CD4-positive, alpha-beta T cell treated with Interleukin-15 for 1 hour (primary cell): ENCODE data around the gene DLG5.

Experiments
- DNase-seq: peaks from one replicate; pipeline ENCODE4 v3.0.0-alpha.2; 2020

The DLG5 gene

DNA sequence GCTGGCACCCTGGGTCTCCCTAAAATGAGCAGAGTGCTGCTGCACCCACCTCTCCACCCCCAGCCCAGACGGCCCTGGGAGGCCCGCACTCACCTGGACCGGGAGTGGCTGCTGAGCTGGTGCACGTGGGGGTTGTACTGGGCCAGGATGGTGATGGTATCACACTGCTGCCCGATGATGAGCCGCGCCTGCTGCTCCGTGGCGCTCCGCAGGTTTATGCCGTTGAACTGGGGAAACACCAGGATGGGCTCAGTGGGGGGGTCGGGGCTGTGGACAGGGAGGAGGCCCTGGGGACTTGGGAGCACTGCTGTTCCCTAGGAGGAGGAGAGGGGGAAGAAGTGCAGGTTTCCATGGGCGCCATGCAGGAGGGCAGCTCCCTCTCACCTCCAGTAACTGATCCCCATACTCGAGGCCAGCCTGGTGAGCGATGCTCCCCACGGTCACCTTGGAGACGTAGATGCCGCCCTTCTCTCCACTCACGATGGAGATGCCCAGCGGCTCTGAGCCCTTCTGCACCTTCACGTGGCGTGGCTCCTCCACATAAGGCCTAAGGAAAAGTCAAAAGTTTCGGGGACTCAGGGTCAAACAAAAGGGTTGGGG lies 114.6 kb downstream of the DLG5 start:
- no peak for DNase-seq

- no peak for DNase-seq
Measured at GRCh38 chr10:77810446-77811335, 115.9 kb downstream of the DLG5 start.

DNA sequence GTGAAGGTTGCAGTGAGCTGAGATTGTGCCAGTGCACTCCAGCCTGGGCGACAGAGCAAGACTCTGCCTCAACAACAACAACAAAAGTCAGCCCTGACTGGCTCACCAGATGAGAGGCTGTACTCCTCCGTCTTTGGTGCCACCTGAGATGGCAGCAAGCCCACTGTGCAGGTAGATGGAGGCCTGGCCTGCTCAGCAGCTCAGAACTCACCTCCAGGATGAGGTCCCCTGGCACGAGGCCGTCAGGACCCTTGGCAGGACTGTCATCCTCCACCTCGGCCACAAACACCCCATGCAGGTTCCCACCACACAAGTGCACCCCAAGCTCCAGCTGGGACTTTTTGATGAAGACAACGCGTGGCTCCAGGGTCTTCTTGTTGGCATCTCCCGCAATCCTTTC lies 117.2 kb downstream of the DLG5 start:
- no peak for DNase-seq

DNA sequence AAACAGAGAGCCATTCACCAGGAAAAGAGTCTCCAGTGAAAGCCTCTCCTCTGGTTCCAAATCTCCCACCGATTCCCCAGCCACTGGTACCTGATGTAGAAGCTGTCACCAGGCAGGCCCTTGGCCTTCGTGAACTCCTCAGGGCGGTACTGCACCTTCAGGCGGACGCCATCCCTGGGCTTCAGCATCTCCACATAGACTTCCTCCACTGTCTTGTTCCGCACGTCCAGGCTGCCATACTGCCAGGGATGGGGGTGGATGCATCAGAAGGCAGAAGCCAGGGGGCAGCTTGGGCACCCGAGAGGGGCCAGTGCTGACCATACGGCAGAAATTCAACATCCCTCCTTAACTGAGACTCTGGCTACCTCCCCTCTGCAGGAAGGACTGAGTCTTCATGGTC lies 118.8 kb downstream of the DLG5 start:
- DNase-seq = no peak

DNA sequence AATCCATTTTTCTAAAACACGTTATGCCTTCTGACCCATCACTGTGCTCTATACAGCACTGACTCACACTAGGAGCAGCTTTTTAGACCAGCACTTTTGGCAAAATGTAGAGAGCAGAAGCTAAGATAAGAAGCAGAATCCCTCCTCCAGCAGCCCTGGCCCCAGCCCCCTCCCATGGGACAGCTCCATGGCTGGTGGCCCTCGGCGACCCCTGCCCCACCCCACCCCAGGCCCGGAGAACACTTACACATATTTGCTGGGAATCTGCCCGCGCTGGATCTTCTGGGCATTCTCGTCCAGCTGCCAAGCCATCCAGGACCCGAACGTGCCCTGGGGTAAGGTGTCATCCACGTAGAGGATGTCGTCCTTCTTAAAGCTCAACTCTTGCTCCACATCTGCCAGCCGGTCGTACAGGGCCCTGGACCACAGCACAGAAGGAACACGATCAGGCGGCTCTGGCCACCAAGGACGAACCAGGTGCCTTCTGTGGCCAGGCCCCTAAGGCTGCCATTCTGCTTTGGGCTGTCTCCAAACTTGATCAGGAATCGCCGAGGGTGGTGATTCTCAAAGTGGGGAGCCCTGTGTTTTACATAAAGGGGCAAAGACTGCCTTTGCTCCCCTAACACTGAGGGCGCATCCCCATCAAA lies 119.9 kb downstream of the DLG5 start:
- DNase-seq = no peak

GRCh38 chr10:77805676-77806075 lies 120.9 kb downstream of the DLG5 start:
- DNase-seq = no peak

- DNase-seq = no peak
Measured at GRCh38 chr10:77804371-77804770, 122.2 kb downstream of the DLG5 start.

DNA sequence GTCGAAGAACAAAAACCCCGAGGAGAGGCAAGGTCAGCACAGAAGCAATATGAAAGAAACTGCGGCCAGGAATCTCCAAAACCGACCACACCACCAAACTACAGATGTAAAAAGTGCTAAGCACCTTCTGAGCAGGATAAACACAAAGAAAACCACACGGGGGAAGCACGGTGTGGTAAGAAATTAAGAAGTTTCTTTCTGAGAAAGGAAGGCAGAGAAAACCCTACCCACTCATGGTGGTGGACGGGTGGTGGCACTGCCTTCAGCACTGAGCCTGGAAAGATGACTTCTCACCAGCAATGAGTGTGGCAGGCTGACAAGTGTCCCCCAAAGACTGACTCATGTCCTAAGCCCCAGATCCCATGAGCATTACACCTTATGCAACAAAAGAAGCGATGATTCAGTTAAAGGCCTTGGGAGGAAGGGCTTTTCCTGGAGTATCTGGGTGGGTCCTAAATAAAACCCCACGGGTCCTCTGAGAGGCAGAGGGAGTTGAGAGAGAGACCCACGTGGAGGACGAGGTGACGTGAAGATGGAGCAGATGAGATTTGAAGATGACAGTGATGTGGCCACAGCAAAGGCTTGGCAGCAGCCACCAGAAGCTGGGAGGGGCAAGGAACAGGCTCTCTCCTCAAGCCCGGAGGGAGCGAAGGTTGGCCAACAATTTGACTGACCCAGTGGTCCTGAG lies 124.9 kb downstream of the DLG5 start:
- DNase-seq = peak; percentile 39

DNA sequence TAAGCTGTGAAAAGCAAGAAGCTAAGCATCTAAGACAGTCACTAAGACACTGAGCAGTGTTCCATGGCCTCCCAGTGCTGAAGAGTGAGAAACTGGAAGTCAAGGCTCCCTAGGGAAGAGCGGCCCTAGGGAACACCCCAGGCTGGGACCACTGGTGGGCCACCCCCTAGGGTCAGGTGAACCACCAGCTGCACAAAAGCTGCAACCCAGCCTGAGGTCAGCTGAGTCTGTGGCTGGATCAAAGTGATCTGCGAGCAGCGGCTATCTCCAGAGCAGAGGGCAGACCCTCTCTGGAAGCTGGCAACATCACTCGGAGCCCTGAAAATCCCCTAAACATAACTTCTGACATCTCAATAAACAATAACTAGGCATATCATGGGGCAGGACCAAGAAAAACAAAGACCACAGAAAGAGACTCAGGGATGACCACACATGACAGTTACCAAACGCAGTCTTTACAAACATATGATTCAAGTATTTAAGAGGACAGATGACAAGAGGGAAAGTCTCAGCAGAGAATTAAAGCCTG lies 125.8 kb downstream of the DLG5 start:
- no peak for DNase-seq

DNA sequence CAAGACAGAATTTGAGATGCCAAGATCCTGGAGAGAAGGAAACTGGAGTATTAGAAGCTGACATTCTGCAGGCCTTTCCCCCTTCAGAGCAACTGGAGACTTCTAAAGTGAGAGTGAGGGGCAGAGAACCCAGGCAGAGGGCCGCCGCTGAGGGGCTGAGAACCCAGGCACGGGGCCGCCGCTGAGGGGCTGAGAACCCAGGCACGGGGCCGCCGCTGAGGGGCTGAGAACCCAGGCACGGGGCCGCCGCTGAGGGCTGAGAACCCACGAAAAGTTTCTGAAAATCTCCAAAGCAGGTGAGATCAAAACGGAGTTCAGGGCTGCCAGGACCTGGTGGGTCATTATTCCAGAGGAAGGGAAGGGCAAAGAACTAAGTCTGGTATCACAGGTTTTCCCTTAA lies 126.2 kb downstream of the DLG5 start:
- no peak for DNase-seq

DNA sequence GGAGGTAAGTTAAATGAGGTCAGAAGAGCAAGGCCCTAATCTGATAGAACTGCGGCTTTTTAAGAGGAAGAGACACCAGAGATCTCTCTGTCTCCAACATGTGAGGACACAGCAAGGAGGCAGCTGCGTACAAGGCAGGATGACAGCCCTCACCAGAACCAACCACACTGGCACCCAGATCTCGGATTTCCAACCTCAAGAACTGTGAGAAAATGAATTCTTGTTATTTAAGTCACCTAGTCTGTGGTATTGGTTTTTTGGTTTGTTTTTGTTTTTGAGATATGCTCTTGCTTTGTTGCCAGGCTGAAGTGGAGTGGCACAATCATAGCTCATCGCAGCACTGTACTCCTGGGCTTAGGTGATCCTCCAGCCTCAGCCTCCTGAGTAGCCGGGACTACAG lies 127.2 kb downstream of the DLG5 start:
- DNase-seq = no peak

DNA sequence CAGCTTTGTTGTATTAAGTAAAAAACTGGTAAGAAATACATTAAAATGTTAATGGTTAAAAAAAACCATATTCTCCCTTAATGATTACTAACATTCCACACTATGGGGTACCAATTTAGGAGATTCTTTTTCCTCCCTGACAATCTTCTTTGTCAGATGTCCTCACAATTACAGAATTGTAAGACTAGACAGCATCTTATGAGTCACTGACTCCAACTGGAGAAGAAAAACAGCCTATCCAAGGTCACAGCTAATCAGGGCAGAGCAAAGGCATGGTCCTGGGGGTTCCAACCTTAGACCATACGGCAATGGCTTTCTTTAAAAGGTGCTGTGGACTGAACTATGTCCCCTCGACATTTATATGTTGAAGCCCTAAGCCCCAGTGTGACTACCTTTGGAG lies 127.6 kb downstream of the DLG5 start:
- DNase-seq = no peak

DNA sequence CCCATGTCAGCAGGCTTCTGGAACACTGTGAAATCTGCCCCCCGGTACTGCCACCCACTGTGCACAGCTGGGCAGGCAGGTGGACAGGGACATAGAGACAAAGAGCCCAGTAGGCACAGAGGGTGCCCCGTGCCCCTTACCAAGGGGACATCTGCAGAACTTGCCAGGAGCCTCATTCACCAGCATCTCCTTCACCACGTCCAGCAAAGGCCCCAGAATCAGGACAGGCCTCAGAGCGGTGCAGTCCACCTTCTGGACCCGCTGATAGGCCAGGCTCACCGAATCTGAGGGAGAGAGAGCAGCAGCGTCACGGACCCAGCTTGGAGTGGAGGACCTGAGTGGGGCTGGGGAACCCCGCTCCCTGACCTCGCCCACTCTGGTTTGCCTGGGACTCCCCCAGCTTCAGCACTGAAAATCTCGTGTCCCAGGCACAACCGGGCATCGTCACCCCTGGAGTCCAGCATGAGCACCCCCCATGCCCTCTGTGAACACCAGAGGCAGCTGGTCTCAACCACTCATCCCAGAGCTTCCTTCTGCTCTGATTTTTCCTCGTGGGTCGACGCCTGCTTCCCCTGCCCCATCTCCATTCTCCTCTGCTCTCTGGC lies 130.1 kb downstream of the DLG5 start:
- DNase-seq = no peak

DNA sequence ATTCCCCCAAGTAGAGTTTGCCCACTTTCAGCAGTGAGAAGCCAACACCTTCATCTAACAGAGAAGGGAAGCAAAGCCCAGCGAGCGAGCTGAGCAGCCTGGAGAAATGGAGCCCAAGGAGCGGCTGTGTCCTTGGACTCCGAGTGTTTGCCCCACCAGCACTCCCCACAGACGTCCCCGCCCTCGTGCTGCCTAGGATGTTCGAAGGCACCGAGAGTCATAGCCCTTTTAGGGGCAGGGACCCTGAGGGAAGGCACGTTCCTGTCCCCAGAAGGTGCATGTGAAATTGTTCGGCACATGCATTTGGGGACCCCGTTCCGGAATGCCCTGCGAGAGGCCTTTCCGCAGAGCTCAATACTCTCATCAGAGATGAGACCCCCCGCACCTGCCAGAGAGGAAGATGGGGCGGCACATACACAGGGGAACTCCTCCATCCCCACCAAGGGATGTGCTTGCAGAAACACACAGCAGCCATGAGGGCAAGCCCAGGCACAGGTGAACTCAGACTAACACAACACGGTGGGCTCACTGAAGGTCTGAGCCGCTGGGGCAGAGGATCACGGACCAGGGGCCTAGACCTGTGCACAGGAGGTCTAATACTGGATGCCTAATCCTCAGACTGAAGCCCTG lies 131.0 kb downstream of the DLG5 start:
- no peak for DNase-seq

DNA sequence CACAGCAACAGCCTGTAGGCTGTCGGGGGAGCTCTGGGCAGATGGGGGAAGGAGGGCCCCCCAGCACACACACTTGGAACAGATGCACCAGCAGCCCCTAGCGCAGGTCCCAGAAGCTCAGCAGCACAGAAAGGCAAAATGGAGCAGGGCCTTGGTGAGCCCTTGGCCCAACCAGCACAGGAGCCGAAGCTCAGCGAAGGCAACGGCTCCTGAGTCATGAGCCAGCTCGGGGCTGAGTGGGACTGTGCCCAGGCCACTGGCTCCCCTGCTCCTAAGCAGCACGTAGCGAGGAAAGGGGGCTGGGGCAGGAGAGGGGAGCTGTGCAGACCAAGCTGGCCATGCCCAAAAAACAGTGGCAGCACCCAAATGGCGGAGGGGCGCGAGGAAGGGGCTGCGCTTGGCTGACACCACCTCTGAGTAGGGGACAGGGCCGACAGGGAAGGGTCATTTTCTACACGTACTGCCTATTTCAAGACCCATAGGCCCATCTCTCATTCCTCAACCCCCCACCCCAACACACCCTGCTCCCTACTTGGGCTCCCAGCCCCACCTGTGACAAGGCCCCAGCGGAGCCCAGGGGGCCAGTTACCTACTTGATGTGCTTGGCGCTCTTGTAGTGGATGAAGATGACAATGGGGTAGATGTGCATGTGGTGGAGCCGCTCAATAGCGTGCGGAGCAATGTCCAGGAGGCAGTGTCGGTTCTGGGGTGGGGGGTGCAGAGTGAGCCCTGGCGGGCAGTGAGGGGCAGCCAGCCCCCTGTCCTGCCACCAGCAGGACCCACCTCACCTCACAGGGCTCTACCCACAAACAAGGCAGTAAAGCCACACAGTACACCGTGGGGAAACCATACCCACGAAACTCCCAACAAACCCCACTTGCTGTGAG lies 132.1 kb downstream of the DLG5 start:
- DNase-seq = no peak

- DNase-seq = no peak
Measured at GRCh38 chr10:77793831-77794230, 132.7 kb downstream of the DLG5 start.

DNA sequence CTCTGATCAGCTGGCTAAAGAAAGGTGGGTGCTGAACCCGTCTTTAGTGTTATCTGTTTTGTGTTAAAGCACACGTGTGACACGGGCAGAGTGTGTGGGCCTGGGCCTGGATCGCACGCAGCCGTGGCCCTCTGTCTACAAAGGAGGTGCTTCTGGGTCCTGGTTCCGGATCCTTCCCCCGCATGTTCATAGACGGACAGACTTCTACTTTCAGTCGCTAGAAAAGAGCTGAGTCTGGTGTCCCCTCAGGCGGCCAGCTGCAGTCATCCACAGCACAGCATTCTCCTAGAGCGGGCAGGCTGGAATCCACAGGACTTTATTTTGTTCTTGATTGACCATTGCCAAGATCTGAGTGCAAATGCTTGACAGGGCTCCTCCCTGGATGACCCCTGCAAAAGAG lies 134.4 kb downstream of the DLG5 start:
- no peak for DNase-seq

GRCh38 chr10:77791506-77791905 lies 135.0 kb downstream of the DLG5 start:
- DNase-seq = no peak

GRCh38 chr10:77789861-77790260 lies 136.7 kb downstream of the DLG5 start:
- DNase-seq = no peak

- no peak for DNase-seq
Measured at GRCh38 chr10:77789016-77789415, 137.5 kb downstream of the DLG5 start.

- no peak for DNase-seq
Measured at GRCh38 chr10:77788496-77789010, 138.0 kb downstream of the DLG5 start.
